ENCODE measurements around the gene EPPIN. TPM values are rescaled to one million over a fixed set of nuclear protein-coding genes. Genes with fewer than 3 reads are reported as not detected.

The EPPIN gene
- total and polyA plus RNA-seq, 10 of the 15 experiments (the other 5 are each of a cell fraction or from before 2014, with no cell fraction given): not detected

DNA sequence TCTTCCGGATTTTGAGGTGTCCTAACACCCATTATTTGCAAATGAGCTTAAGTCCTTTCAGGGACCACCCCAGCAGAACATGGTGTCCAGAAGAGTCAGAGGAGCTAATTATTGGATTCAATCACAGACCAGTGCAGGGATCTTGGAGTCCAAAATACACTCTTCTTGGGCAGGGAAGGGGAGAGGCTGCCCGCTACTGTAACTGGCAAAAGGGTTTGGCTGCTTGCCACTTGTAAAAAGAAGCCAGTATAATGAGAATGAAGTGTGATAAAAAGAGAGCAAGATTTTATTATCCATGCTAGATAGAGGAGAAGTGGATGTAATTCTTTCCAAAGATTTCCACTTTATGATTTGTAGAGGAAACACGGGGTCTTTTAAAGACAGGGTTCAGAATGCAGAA, 51.0 kb downstream of the EPPIN start:
- CTCF ChIA-PET: no interaction called here
- Histone ChIP-seq H3K79me2 (ENCODE audit: control insufficient read depth, insufficient read depth, low read length) (no peaks in the 10 kb centered on the region), H3K4me1 (ENCODE audit: control insufficient read depth, insufficient read depth, low read length) (no peaks in the 10 kb centered on the region), H3K9me3 (replicated peaks; ENCODE audit: control insufficient read depth, insufficient read depth, low read length) (no peaks in the 10 kb centered on the region), H3K4me2 (ENCODE audit: control insufficient read depth, insufficient read depth) (no peak overlapping the region), H3K27ac (ENCODE audit: control insufficient read depth, insufficient read depth) (no peak overlapping the region), H4K20me1 (ENCODE audit: control insufficient read depth, insufficient read depth) (no peaks in the 10 kb centered on the region), H3K9ac (ENCODE audit: control insufficient read depth, insufficient read depth, low read length) (no peak overlapping the region), H3K36me3 (ENCODE audit: control insufficient read depth in 2 of 2, insufficient read depth in 2 of 2, low read length in 1 of 2) (no peaks in the 10 kb centered on the region), H2AFZ (ENCODE audit: control insufficient read depth, low read depth, low read length) (no peak overlapping the region), H3K4me3 (no peak overlapping the region), H3K27me3 (replicated peaks in 1 of 2; ENCODE audit: control insufficient read depth in 2 of 2, insufficient read depth in 2 of 2, low read length in 1 of 2) (peaks cover 0 to 4% of the 10 kb centered on the region in 2 experiments; a peak in 1 of 4 replicates)
- TF ChIP-seq NBN (IDR thresholded peaks at IDR 0.05): no peak
- TF ChIP-seq, protein P1, sequence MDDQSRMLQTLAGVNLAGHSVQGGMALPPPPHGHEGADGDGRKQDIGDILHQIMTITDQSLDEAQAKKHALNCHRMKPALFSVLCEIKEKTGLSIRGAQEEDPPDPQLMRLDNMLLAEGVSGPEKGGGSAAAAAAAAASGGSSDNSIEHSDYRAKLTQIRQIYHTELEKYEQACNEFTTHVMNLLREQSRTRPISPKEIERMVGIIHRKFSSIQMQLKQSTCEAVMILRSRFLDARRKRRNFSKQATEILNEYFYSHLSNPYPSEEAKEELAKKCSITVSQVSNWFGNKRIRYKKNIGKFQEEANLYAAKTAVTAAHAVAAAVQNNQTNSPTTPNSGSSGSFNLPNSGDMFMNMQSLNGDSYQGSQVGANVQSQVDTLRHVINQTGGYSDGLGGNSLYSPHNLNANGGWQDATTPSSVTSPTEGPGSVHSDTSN (IDR thresholded peaks at IDR 0.05; ENCODE audit: insufficient replicate concordance, low read depth, low read length): no peak
- no peak for TF ChIP-seq BACH1 (IDR thresholded peaks at IDR 0.05; ENCODE audit: borderline replicate concordance)
- no peak for TF ChIP-seq SREBF1 (IDR thresholded peaks at IDR 0.05; ENCODE audit: low read length)
- no peak for TF ChIP-seq POU2F2 (IDR thresholded peaks at IDR 0.05; ENCODE audit: borderline replicate concordance, low read depth, low read length)
- no peak for TF ChIP-seq CEBPB (IDR thresholded peaks at IDR 0.05; ENCODE audit: borderline replicate concordance in 1 of 2, low read depth in 2 of 2, low read length in 2 of 2)
- no peak for TF ChIP-seq SIX5 (IDR thresholded peaks at IDR 0.05; ENCODE audit: low read depth, low read length, severe bottlenecking)
- TF ChIP-seq TBL1XR1 (IDR thresholded peaks at IDR 0.05; ENCODE audit: low read depth, low read length): no peak
- intact Hi-C loops (cut with micrococcal nuclease; ENCODE audit: unreplicated experiment) (no loop called here), in situ Hi-C loops (cut with MboI) (no loop called here)
- FAIRE-seq: no peak
- RAD21 ChIA-PET (ENCODE audit: unreplicated experiment): no interaction called here
- WGBS (ENCODE audit: insufficient coverage, insufficient replicate concordance, low lambda C conversion rate, missing lambda C conversion rate): 4% methylated on average over 3 of the region's 3 CpGs
- no TSS peak for BruUV-seq (replicated peaks)
- no peak for ATAC-seq
- no peak for DNase-seq (ENCODE audit: low read depth, low spot score)
- SMC1A ChIA-PET (ENCODE audit: uncharacterized antibody, unreplicated experiment): no interaction called here
- POLR2A ChIA-PET: no interaction called here

Data from GM12878 (cell line).